Natural killer cell (primary cell): Measurements from ENCODE around the gene FAM120AOS. TPM values are rescaled to one million over a fixed set of nuclear protein-coding genes. Genes with fewer than 3 reads are reported as not detected.
A peak's percentile ranks its signal among the peaks of the same experiment; 100 is the strongest.

Experiments used
- ATAC-seq, 3 donors: fragments of 150-1000 bp in 2 of 3; fragments of 200-7000 bp in 1 of 3; cut with Tn5 transposase; 1 replicate in 1 of 3; 2 replicates in 2 of 3; pipeline ENCODE4 v1.10.0; 2021; ENCODE audit warnings: mild to moderate bottlenecking in 2 of 3, moderate library complexity in 2 of 3
- DNase-seq, 2 donors: peaks; one replicate each; pipeline versions ENCODE4 v3.0.0 to v3.0.0-alpha.2; 2013 to 2021; ENCODE audit warnings: mixed read lengths in 1 of 2
- H3K27ac ChIP-seq: one replicate; pipeline ENCODE4 v1.5.1; 2013; ENCODE audit warnings: mild to moderate bottlenecking, low read length
- H3K27me3 ChIP-seq: one replicate; pipeline ENCODE4 v1.6.1; 2013; ENCODE audit warnings: low read length; ENCODE audit not compliant: control insufficient read depth, insufficient read depth
- H3K36me3 ChIP-seq: one replicate; pipeline ENCODE4 v1.6.1; 2013; ENCODE audit warnings: low read length; ENCODE audit not compliant: control insufficient read depth, insufficient read depth
- H3K4me1 ChIP-seq: one replicate; pipeline ENCODE4 v1.6.1; 2013; ENCODE audit warnings: low read length; ENCODE audit not compliant: control insufficient read depth, insufficient read depth
- H3K4me3 ChIP-seq: one replicate; pipeline ENCODE4 v1.5.1; 2013; ENCODE audit warnings: low read length
- H3K9me3 ChIP-seq: one replicate; pipeline ENCODE4 v1.6.1; 2013; ENCODE audit warnings: low read length; ENCODE audit not compliant: control insufficient read depth, insufficient read depth
- H3K27ac Mint-ChIP-seq, 2 donors: one replicate each; pipeline ENCODE4 v1.8.0; 2022; ENCODE audit warnings: mild to moderate bottlenecking in 2 of 2, mixed read lengths in 2 of 2, moderate library complexity in 1 of 2
- H3K27me3 Mint-ChIP-seq, 2 donors: one replicate each; pipeline ENCODE4 v1.8.0; 2022; ENCODE audit warnings: low read depth in 2 of 2, mixed read lengths in 2 of 2
- H3K36me3 Mint-ChIP-seq: one replicate; pipeline ENCODE4 v1.8.0; 2022; ENCODE audit warnings: mixed read lengths
- H3K4me1 Mint-ChIP-seq, 2 donors: one replicate each; pipeline ENCODE4 v1.8.0; 2022; ENCODE audit warnings: mixed read lengths in 2 of 2
- H3K4me3 Mint-ChIP-seq: one replicate; pipeline ENCODE4 v1.8.0; 2022; ENCODE audit warnings: mild to moderate bottlenecking, moderate library complexity, mixed read lengths
- H3K9me3 Mint-ChIP-seq, 2 donors: one replicate each; pipeline ENCODE4 v1.8.0; 2022; ENCODE audit warnings: mixed read lengths in 2 of 2
- WGBS: methylation state at CpG from one replicate; pipeline ENCODE4 v1.1.7; 2013; ENCODE audit warnings: missing lambda C conversion rate; ENCODE audit not compliant: insufficient coverage; 5-methylcytosine and 5-hydroxymethylcytosine counted together
- intact Hi-C: fragments of 100-400 bp; cut with micrococcal nuclease; formaldehyde crosslinking; loops from one replicate; pipeline ENCODE4 v1.14.2; 2022
- total RNA-seq, 4 donors: library from RNA; stranded (reverse); fragments of 120-200 nt in 1 of 4; gene quantifications; one replicate each; pipeline versions ENCODE4 v1.2.3 to v1.2.4, GENCODE V29; 2013 to 2022
- TF ChIP-seq, protein P1 (sequence below): fragments of 200-600 bp; IDR thresholded peaks from one replicate; pipeline ENCODE4 v1.8.0; 2022; ENCODE audit warnings: antibody characterized with exemption

FAM120AOS gene
- total RNA-seq, 3 donors from 2014 or later (not counting 1 experiment from before 2014, with no cell fraction given), result 36.7 to 49.7 (median 45.3) TPM

GRCh38 chr9:93476924-93477323, 23.5 kb upstream of the FAM120AOS start:
- Mint-ChIP-seq H3K36me3 (no peaks in the 10 kb centered on the region), H3K4me1 (peaks cover 29 to 38% of the 10 kb centered on the region in 2 donors), H3K27ac (peak overlapping the region in 1 of 2 donors; percentile 27), H3K9me3 (no peaks in the 10 kb centered on the region), H3K27me3 (no peaks in the 10 kb centered on the region), H3K4me3 (no peak overlapping the region)
- no peak for DNase-seq
- no peak for ATAC-seq
- Histone ChIP-seq H3K36me3 (peaks cover 24% of the 10 kb centered on the region), H3K27me3 (no peaks in the 10 kb centered on the region), H3K9me3 (no peaks in the 10 kb centered on the region), H3K4me3 (no peak overlapping the region), H3K4me1 (peaks cover 5% of the 10 kb centered on the region), H3K27ac (no peak overlapping the region)
- TF ChIP-seq, protein P1, sequence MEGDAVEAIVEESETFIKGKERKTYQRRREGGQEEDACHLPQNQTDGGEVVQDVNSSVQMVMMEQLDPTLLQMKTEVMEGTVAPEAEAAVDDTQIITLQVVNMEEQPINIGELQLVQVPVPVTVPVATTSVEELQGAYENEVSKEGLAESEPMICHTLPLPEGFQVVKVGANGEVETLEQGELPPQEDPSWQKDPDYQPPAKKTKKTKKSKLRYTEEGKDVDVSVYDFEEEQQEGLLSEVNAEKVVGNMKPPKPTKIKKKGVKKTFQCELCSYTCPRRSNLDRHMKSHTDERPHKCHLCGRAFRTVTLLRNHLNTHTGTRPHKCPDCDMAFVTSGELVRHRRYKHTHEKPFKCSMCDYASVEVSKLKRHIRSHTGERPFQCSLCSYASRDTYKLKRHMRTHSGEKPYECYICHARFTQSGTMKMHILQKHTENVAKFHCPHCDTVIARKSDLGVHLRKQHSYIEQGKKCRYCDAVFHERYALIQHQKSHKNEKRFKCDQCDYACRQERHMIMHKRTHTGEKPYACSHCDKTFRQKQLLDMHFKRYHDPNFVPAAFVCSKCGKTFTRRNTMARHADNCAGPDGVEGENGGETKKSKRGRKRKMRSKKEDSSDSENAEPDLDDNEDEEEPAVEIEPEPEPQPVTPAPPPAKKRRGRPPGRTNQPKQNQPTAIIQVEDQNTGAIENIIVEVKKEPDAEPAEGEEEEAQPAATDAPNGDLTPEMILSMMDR, result no peak
- WGBS, result 100% methylated on average over 1 of the region's 4 CpGs
- intact Hi-C loops, result no loop called here

DNA sequence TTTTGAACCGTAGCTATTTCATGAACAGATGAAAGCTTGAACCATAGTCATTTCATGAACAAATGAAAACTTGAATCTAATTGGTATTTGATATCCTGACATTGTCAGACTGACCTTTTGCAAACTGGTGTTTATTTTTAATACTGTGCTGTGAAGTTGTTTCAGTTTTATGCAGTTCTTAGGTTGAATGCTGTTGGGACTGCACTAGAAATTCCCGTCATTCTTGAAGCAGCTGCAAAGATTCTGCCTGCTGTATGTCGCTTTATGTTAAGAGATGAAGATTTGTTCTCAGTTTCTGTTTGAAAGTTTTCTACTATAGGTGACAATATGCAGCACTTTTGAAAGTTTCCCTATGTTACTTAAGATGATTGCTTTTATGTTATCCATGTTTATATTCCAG, 22.5 kb upstream of the FAM120AOS start:
- TF ChIP-seq, protein P1, result no peak
- Mint-ChIP-seq H3K27me3 (no peaks in the 10 kb centered on the region), H3K27ac (no peak overlapping the region), H3K4me3 (no peak overlapping the region), H3K36me3 (no peaks in the 10 kb centered on the region), H3K9me3 (no peaks in the 10 kb centered on the region), H3K4me1 (peaks cover 24 to 34% of the 10 kb centered on the region in 2 donors)
- ATAC-seq (no peak), DNase-seq (no peak)
- Histone ChIP-seq H3K9me3 (no peaks in the 10 kb centered on the region), H3K27ac (no peak overlapping the region), H3K36me3 (peaks cover 23% of the 10 kb centered on the region), H3K27me3 (no peaks in the 10 kb centered on the region), H3K4me1 (peaks cover 3% of the 10 kb centered on the region), H3K4me3 (no peak overlapping the region)
- 74% methylated on average over 3 of the region's 3 CpGs for WGBS
- intact Hi-C loops, result no loop called here

GRCh38 chr9:93475108-93475507, 21.7 kb upstream of the FAM120AOS start:
- H3K27ac Mint-ChIP-seq, result no peak overlapping the region
- Histone ChIP-seq H3K9me3 (no peaks in the 10 kb centered on the region), H3K36me3 (peaks cover 20% of the 10 kb centered on the region), H3K4me1 (no peaks in the 10 kb centered on the region), H3K4me3 (no peak overlapping the region), H3K27me3 (no peaks in the 10 kb centered on the region), H3K27ac (no peak overlapping the region)
- TF ChIP-seq, protein P1, result no peak
- no peak for ATAC-seq
- no CpG with 5 or more reads among the region's 3 CpGs for whole genome bisulfite sequencing
- DNase-seq, result no peak
- intact Hi-C loops, result no loop called here
- H3K27me3 Mint-ChIP-seq, result no peaks in the 10 kb centered on the region
- H3K9me3 Mint-ChIP-seq, result no peaks in the 10 kb centered on the region
- peaks cover 28 to 37% of the 10 kb centered on the region in 2 donors for H3K4me1 Mint-ChIP-seq
- no peaks in the 10 kb centered on the region for H3K36me3 Mint-ChIP-seq
- no peak overlapping the region for H3K4me3 Mint-ChIP-seq

GRCh38 chr9:93473411-93473810, 20.0 kb upstream of the FAM120AOS start:
- ATAC-seq (no peak), DNase-seq (no peak)
- Histone ChIP-seq H3K27ac (no peak overlapping the region), H3K4me1 (peaks cover 6% of the 10 kb centered on the region), H3K36me3 (peaks cover 16% of the 10 kb centered on the region), H3K9me3 (no peaks in the 10 kb centered on the region), H3K27me3 (no peaks in the 10 kb centered on the region), H3K4me3 (no peak overlapping the region)
- 98% methylated on average over 4 of the region's 5 CpGs for WGBS
- Mint-ChIP-seq H3K36me3 (no peaks in the 10 kb centered on the region), H3K4me3 (no peak overlapping the region), H3K4me1 (peaks cover 40 to 46% of the 10 kb centered on the region in 2 donors), H3K27ac (no peak overlapping the region), H3K9me3 (no peaks in the 10 kb centered on the region), H3K27me3 (no peaks in the 10 kb centered on the region)
- TF ChIP-seq, protein P1, result no peak
- intact Hi-C loops, result no loop called here
